H1 (cell line): ENCODE data around the gene HMG20A. TPM values are rescaled to one million over a fixed set of nuclear protein-coding genes. Genes with fewer than 3 reads are reported as not detected.

ENCODE experiments used
- CTCF ChIA-PET: fragments of 300-600 bp; sonication (Branson Sonifier 250); formaldehyde crosslinking; loops from one replicate; lab custom pipeline; 2021; ENCODE audit not compliant: partially characterized antibody; lab: Charles Lee
- POLR2A ChIA-PET: fragments of 300-600 bp; sonication (Branson Sonifier 250); formaldehyde crosslinking; loops from one replicate; lab custom pipeline; 2021; ENCODE audit warnings: inconsistent platforms; ENCODE audit not compliant: partially characterized antibody; lab: Charles Lee
- DNase-seq, 2 experiments: peaks; one replicate each; pipeline versions ENCODE4 v3.0.0 to v3.0.0-alpha.2; 2010 to 2022; ENCODE audit warnings: low spot score in 2 of 2, low read depth in 1 of 2, mixed read lengths in 1 of 2
- FAIRE-seq: peaks from 2 replicates; lab custom pipeline; 2011; peaks lifted over from hg19 to GRCh38; lab: Jason Lieb, UNC
- H2AFZ ChIP-seq: 2 replicates; pipeline ENCODE4 v1.8.1; 2012; ENCODE audit warnings: low read length, inconsistent platforms
- H2AK5ac ChIP-seq: 2 replicates; pipeline ENCODE4 v1.6.1; 2013; ENCODE audit warnings: low read depth, low read length
- H2BK120ac ChIP-seq: replicated peaks from 2 replicates; pipeline ENCODE3; 2013; ENCODE audit warnings: low read depth, low read length, inconsistent platforms
- H2BK12ac ChIP-seq: 2 replicates; pipeline ENCODE4 v1.6.1; 2013; ENCODE audit warnings: low read depth, low read length
- H2BK15ac ChIP-seq: 2 replicates; pipeline ENCODE4 v1.6.1; 2013; ENCODE audit warnings: low read length
- H2BK20ac ChIP-seq: 2 replicates; pipeline ENCODE4 v1.6.1; 2013; ENCODE audit warnings: low read length
- H2BK5ac ChIP-seq: 2 replicates; pipeline ENCODE4 v1.6.1; 2013; ENCODE audit warnings: low read depth, low read length
- H3K14ac ChIP-seq: 2 replicates; pipeline ENCODE4 v1.6.1; 2013; ENCODE audit warnings: inconsistent platforms; ENCODE audit not compliant: insufficient read length
- H3K18ac ChIP-seq: 2 replicates; pipeline ENCODE4 v1.6.1; 2013; ENCODE audit warnings: low read length; ENCODE audit errors: extremely low read depth
- H3K23ac ChIP-seq: 2 replicates; pipeline ENCODE4 v1.6.1; 2013; ENCODE audit warnings: inconsistent platforms; ENCODE audit not compliant: insufficient read length
- H3K23me2 ChIP-seq: 2 replicates; pipeline ENCODE4 v1.6.1; 2013; ENCODE audit warnings: low read depth, low read length
- H3K27ac ChIP-seq: 2 replicates; pipeline ENCODE4 v1.6.1; 2011; ENCODE audit warnings: low read depth, low read length, inconsistent platforms
- H3K27me3 ChIP-seq, 4 experiments: replicated peaks in 1 of 4; 1 replicate in 1 of 4; 2 replicates in 3 of 4; pipeline versions ENCODE4 v1.6.1 to v1.8.1; 2011 to 2013; ENCODE audit warnings: low read length in 3 of 4, mild to moderate bottlenecking in 3 of 4, inconsistent platforms in 2 of 4, mixed read lengths in 2 of 4, moderate library complexity in 1 of 4; ENCODE audit not compliant: control insufficient read depth in 3 of 4, insufficient read depth in 3 of 4; ENCODE audit errors: extremely low read depth in 1 of 4
- H3K36me3 ChIP-seq, 4 experiments: 2 replicates each; pipeline versions ENCODE4 v1.6.1 to v1.8.1; 2011 to 2013; ENCODE audit warnings: mild to moderate bottlenecking in 4 of 4, low read length in 3 of 4, moderate library complexity in 2 of 4, control low read depth in 1 of 4, inconsistent platforms in 1 of 4; ENCODE audit not compliant: insufficient read depth in 4 of 4, control insufficient read depth in 2 of 4
- H3K4ac ChIP-seq: replicated peaks from 2 replicates; pipeline ENCODE3; 2013; ENCODE audit warnings: low read length, low read depth, mixed read lengths, inconsistent platforms; ENCODE audit not compliant: insufficient read length
- H3K4me1 ChIP-seq, 4 experiments: replicated peaks in 1 of 4; 1 replicate in 1 of 4; 2 replicates in 3 of 4; pipeline versions ENCODE4 v1.6.1 to v1.8.1; 2011 to 2013; ENCODE audit warnings: low read length in 3 of 4, inconsistent platforms in 2 of 4, mixed read lengths in 1 of 4; ENCODE audit not compliant: insufficient read depth in 4 of 4, control insufficient read depth in 3 of 4
- H3K4me2 ChIP-seq, 2 experiments: 2 replicates each; pipeline versions ENCODE4 v1.6.1 to v1.8.1; 2011 to 2013; ENCODE audit warnings: low read depth in 2 of 2, low read length in 2 of 2, control low read depth in 1 of 2, inconsistent platforms in 1 of 2, mild to moderate bottlenecking in 1 of 2; ENCODE audit not compliant: insufficient read depth in 1 of 2
- H3K4me3 ChIP-seq, 4 experiments: fragments of 200-600, 300-600 bp in 1 of 4; sonication (generic), shearing (Covaris generic), sonication (Bioruptor Twin) in 1 of 4; 2 replicates each; pipeline versions ENCODE4 v1.5.1 to v1.8.1; 2011 to 2016; ENCODE audit warnings: low read length in 4 of 4, low read depth in 3 of 4, control low read depth in 2 of 4, inconsistent platforms in 2 of 4, mild to moderate bottlenecking in 2 of 4, mixed read lengths in 1 of 4, moderate library complexity in 1 of 4; ENCODE audit not compliant: insufficient read depth in 2 of 4; ENCODE audit errors: extremely low read depth in 1 of 4
- H3K56ac ChIP-seq: replicated peaks from 2 replicates; pipeline ENCODE3; 2013; ENCODE audit warnings: low read depth, mild to moderate bottlenecking, mixed read lengths, low read length, inconsistent platforms; ENCODE audit not compliant: insufficient read length
- H3K79me1 ChIP-seq: 2 replicates; pipeline ENCODE4 v1.6.1; 2013; ENCODE audit warnings: low read depth, low read length, control low read depth
- H3K79me2 ChIP-seq, 2 experiments: 2 replicates each; pipeline versions ENCODE4 v1.6.1 to v1.8.1; 2012 to 2013; ENCODE audit warnings: low read length in 2 of 2, mild to moderate bottlenecking in 2 of 2, inconsistent platforms in 1 of 2; ENCODE audit not compliant: insufficient read depth in 2 of 2, control insufficient read depth in 1 of 2
- H3K9ac ChIP-seq, 4 experiments: replicated peaks in 1 of 4; 1 replicate in 1 of 4; 2 replicates in 3 of 4; pipeline versions ENCODE4 v1.6.1 to v1.8.1; 2011 to 2013; ENCODE audit warnings: low read depth in 3 of 4, low read length in 3 of 4, control low read depth in 2 of 4, mild to moderate bottlenecking in 2 of 4, moderate library complexity in 2 of 4, inconsistent platforms in 1 of 4; ENCODE audit errors: extremely low read depth in 1 of 4
- H3K9me3 ChIP-seq, 2 experiments: 2 replicates each; pipeline versions ENCODE4 v1.6.1 to v1.8.1; 2012 to 2013; ENCODE audit warnings: mild to moderate bottlenecking in 2 of 2, moderate library complexity in 2 of 2, control low read depth in 1 of 2, inconsistent platforms in 1 of 2, low read depth in 1 of 2, low read length in 1 of 2, mixed read lengths in 1 of 2; ENCODE audit not compliant: insufficient read depth in 2 of 2
- H4K20me1 ChIP-seq, 2 experiments: replicated peaks in 1 of 2; 2 replicates each; pipeline versions ENCODE3 to v1.8.1; 2011 to 2013; ENCODE audit warnings: inconsistent platforms in 2 of 2, low read length in 2 of 2, mild to moderate bottlenecking in 1 of 2; ENCODE audit not compliant: insufficient read depth in 2 of 2, control insufficient read depth in 1 of 2
- H4K5ac ChIP-seq: 2 replicates; pipeline ENCODE4 v1.6.1; 2013; ENCODE audit warnings: low read length, low read depth, mixed read lengths, inconsistent platforms; ENCODE audit not compliant: insufficient read length
- H4K8ac ChIP-seq: 2 replicates; pipeline ENCODE4 v1.8.0; 2013; ENCODE audit warnings: mild to moderate bottlenecking, moderate library complexity, low read length, inconsistent platforms; ENCODE audit not compliant: insufficient read depth; ENCODE audit errors: extremely low read depth
- H4K91ac ChIP-seq: replicated peaks from 2 replicates; pipeline ENCODE3; 2013; ENCODE audit warnings: low read length, mixed read lengths, inconsistent platforms; ENCODE audit not compliant: insufficient read length
- ATF2 ChIP-seq: IDR thresholded peaks from 2 replicates; pipeline ENCODE4 v1.6.1; 2012; ENCODE audit warnings: low read length, inconsistent platforms
- EZH2 ChIP-seq: fragments of 200-600 bp; sonication (generic); IDR thresholded peaks from 2 replicates; pipeline ENCODE4 v1.7.1; 2012; ENCODE audit warnings: low read depth, mild to moderate bottlenecking, moderate library complexity, low read length, inconsistent platforms; ENCODE audit not compliant: severe bottlenecking
- FOSL1 ChIP-seq: IDR thresholded peaks from 2 replicates; pipeline ENCODE4 v1.6.1; 2011; ENCODE audit warnings: mild to moderate bottlenecking, low read depth, low read length, moderate library complexity; ENCODE audit not compliant: insufficient read depth
- GTF2F1 ChIP-seq: IDR thresholded peaks from 2 replicates; pipeline ENCODE4 v1.6.1; 2012; ENCODE audit warnings: low read depth, low read length, improper control_type of control experiment, borderline replicate concordance
- KDM5A ChIP-seq: fragments of 200-600 bp; IDR thresholded peaks from 2 replicates; pipeline ENCODE4 v1.7.1; 2012; ENCODE audit warnings: mild to moderate bottlenecking, low read length, inconsistent platforms, mixed read lengths
- MAFK ChIP-seq: IDR thresholded peaks from 2 replicates; pipeline ENCODE4 v1.6.1; 2012; ENCODE audit warnings: low read depth, mild to moderate bottlenecking, improper control_type of control experiment, low read length
- POU5F1 ChIP-seq: IDR thresholded peaks from 2 replicates; pipeline ENCODE4 v1.6.1; 2011; ENCODE audit warnings: low read depth, mild to moderate bottlenecking, low read length, moderate library complexity
- SIRT6 ChIP-seq: IDR thresholded peaks from one replicate; pipeline ENCODE4 v1.7.1; 2012; ENCODE audit warnings: low read length, inconsistent platforms
- SIX5 ChIP-seq: IDR thresholded peaks from 2 replicates; pipeline ENCODE4 v1.6.1; 2011; ENCODE audit warnings: mild to moderate bottlenecking, low read depth, low read length
- SRF ChIP-seq: IDR thresholded peaks from 2 replicates; pipeline ENCODE4 v1.6.1; 2011; ENCODE audit warnings: mild to moderate bottlenecking, low read depth, low read length, moderate library complexity
- SUZ12 ChIP-seq: fragments of 200-600 bp; sonication (generic); IDR thresholded peaks from 2 replicates; pipeline ENCODE4 v1.6.1; 2012; ENCODE audit warnings: mild to moderate bottlenecking, inconsistent platforms, low read length, moderate library complexity, mixed read lengths
- ZNF274 ChIP-seq: IDR thresholded peaks from 2 replicates; pipeline ENCODE4 v1.7.0; 2012; ENCODE audit warnings: low read length, borderline replicate concordance; ENCODE audit errors: extremely low read depth
- WGBS, 2 experiments: shearing (Covaris generic) in 1 of 2; methylation state at CpG; one replicate each; pipeline versions ENCODE4 v1.1.6 to v1.1.7; 2013 to 2015; ENCODE audit warnings: low lambda C conversion rate in 2 of 2, mixed read lengths in 2 of 2, inconsistent platforms in 1 of 2, low coverage in 1 of 2, missing lambda C conversion rate in 1 of 2; ENCODE audit not compliant: insufficient replicate concordance in 2 of 2, insufficient coverage in 1 of 2, insufficient read length in 1 of 2; ENCODE audit errors: extremely low coverage in 1 of 2, missing lambda C conversion rate in 1 of 2; 5-methylcytosine and 5-hydroxymethylcytosine counted together
- polyA plus RNA-seq, 7 experiments: library from polyadenylated mRNA; depleted of rRNA in 3 of 7; stranded (reverse) in 5 of 7; unstranded in 2 of 7; fragments of >200 nt in 5 of 7; fragments of 200-250 nt in 2 of 7; gene quantifications; 1 replicate in 5 of 7; 2 replicates in 1 of 7; 4 replicates in 1 of 7; pipeline versions ENCODE4 v1.2.1 to v1.2.3, GENCODE V29; 2011 to 2013; ENCODE audit warnings: missing spikeins in 2 of 7, mixed read lengths in 2 of 7
- total RNA-seq: library from RNA; stranded (reverse); fragmentation: NEBNext Ultra II Directional; extraction: Animal tissue kit (Norgen Biotek cat#: 25700); gene quantifications from 2 replicates; pipeline ENCODE4 v1.2.1, GENCODE V29; 2021

HMG20A gene
- total and polyA plus RNA-seq, 2 of the 8 experiments (the other 6 are each of a cell fraction or from before 2014, with no cell fraction given) = 52.1 to 59.7 TPM

DNA sequence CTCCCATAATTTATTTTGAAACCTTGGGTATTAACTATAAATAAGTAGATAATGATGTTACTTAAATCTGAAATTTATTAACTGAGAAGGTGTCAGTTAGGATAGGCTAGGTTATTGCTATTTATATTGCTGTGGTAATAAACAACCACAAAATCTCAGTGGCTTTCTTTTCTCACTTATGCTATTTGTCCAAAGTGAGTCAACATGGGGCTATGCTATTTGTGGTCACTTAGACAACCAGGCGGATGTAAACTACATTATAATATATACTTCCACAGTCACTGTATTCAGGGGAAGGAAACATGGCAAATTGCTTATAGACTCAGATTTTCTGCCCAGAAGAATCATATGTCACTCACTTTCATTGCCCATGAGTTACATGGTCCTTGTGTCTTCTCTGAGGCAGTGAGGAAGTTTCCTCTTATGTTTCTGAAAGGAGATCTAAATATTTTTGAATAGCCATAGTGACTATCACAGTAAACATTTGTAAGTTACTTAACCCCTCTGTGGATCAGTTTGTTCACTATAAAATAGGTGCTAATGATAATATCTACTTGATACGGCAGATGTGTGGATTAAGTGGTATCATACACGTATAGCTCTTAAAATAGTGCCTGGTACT is 19.8 kb downstream of the HMG20A start:
- H3K18ac ChIP-seq = no peak overlapping the region
- H4K5ac ChIP-seq = no peak overlapping the region
- H2BK12ac ChIP-seq = no peak overlapping the region
- no peak overlapping the region for H2BK5ac ChIP-seq
- H3K36me3 ChIP-seq = no peaks in the 10 kb centered on the region
- no peaks in the 10 kb centered on the region for H3K27me3 ChIP-seq
- H4K20me1 ChIP-seq = peaks cover 0 to 6% of the 10 kb centered on the region in 2 experiments
- no peak overlapping the region for H2AFZ ChIP-seq
- H2BK120ac ChIP-seq = no peak overlapping the region
- H4K8ac ChIP-seq = no peak overlapping the region
- H3K4me2 ChIP-seq = no peak overlapping the region
- no peak overlapping the region for H3K27ac ChIP-seq
- no peak overlapping the region for H3K14ac ChIP-seq
- no peak overlapping the region for H2BK20ac ChIP-seq
- H3K56ac ChIP-seq = no peak overlapping the region
- FAIRE-seq (no peak), DNase-seq (no peak)
- peaks cover 0 to 57% of the 10 kb centered on the region in 2 experiments; a peak in 2 of 4 replicates for H3K79me2 ChIP-seq
- no peak overlapping the region for H3K23ac ChIP-seq
- ChIA-PET CTCF (no interaction called here), POLR2A (interaction anchor here (1.6 to 2.0 kb wide), 2 partner anchors 10 to 14 kb away, joined by 4 to 5 read pairs; no protein-coding TSS in a partner anchor)
- H3K79me1 ChIP-seq = no peaks in the 10 kb centered on the region
- no peaks in the 10 kb centered on the region for H3K9me3 ChIP-seq
- H3K9ac ChIP-seq = no peak overlapping the region
- no peak overlapping the region for H3K4me3 ChIP-seq
- H3K4me1 ChIP-seq = peaks cover 0 to 4% (median under 1%) of the 10 kb centered on the region in 4 experiments; a peak in 2 of 7 replicates
- no peak overlapping the region for H3K4ac ChIP-seq
- H3K23me2 ChIP-seq = no peaks in the 10 kb centered on the region
- H2AK5ac ChIP-seq = no peak overlapping the region
- no peak overlapping the region for H4K91ac ChIP-seq
- 95% methylated on average over 3 of the region's 3 CpGs; no CpG with 5 or more reads in 1 of the 2 experiments for WGBS, 2 experiments
- no peak overlapping the region for H2BK15ac ChIP-seq
- TF ChIP-seq SIX5 (no peak), ZNF274 (no peak), FOSL1 (no peak), SUZ12 (no peak), GTF2F1 (no peak), SRF (no peak), POU5F1 (no peak), ATF2 (no peak), MAFK (no peak), KDM5A (no peak), SIRT6 (no peak), EZH2 (no peak)
